Effector CD8-positive, alpha-beta T cell (primary cell): Measurements from ENCODE around the gene LRRC36.

ENCODE experiments used
- DNase-seq: peaks from one replicate; lab custom pipeline; 2025; lab: John Stamatoyannopoulos, UW

Gene LRRC36

GRCh38 chr16:67389911-67390815 lies 63.5 kb downstream of the LRRC36 start:
- no peak for DNase-seq

- DNase-seq: no peak
Observed at GRCh38 chr16:67390816-67391423, 64.3 kb downstream of the LRRC36 start.

GRCh38 chr16:67391424-67392300 lies 65.0 kb downstream of the LRRC36 start:
- no peak for DNase-seq

GRCh38 chr16:67392301-67393059 lies 65.9 kb downstream of the LRRC36 start:
- no peak for DNase-seq

- DNase-seq: peak; percentile 13
Observed at GRCh38 chr16:67393111-67393787, 66.6 kb downstream of the LRRC36 start, which contains the start of gene TPPP3. Gene TPPP3, minus strand, starts transcription at chr16:67393498. Its CDS starts 2,387 bp downstream, at chr16:67391111.

- DNase-seq: no peak
Observed at GRCh38 chr16:67393788-67394154, 67.2 kb downstream of the LRRC36 start.

- DNase-seq: no peak
Observed at GRCh38 chr16:67394155-67395104, 67.8 kb downstream of the LRRC36 start.

- DNase-seq: no peak
Observed at GRCh38 chr16:67395105-67395457, 68.5 kb downstream of the LRRC36 start.

- no peak for DNase-seq
Observed at GRCh38 chr16:67395458-67396158, 69.0 kb downstream of the LRRC36 start.

- DNase-seq: no peak
Observed at GRCh38 chr16:67396159-67397035, 69.8 kb downstream of the LRRC36 start.

- no peak for DNase-seq
Observed at GRCh38 chr16:67397036-67397801, 70.6 kb downstream of the LRRC36 start.

GRCh38 chr16:67397812-67398545 lies 71.4 kb downstream of the LRRC36 start:
- no peak for DNase-seq

GRCh38 chr16:67398546-67399217 lies 72.1 kb downstream of the LRRC36 start:
- DNase-seq: no peak

- DNase-seq: peak; percentile 9
Observed at GRCh38 chr16:67399218-67399733, 72.7 kb downstream of the LRRC36 start.

GRCh38 chr16:67399749-67400704 lies 73.4 kb downstream of the LRRC36 start:
- DNase-seq: no peak
